ENCODE results near the gene AIG1. TPM values are rescaled to one million over a fixed set of nuclear protein-coding genes. Genes with fewer than 3 reads are reported as not detected.

The AIG1 gene
- total and polyA plus RNA-seq, 2 of the 13 experiments (the other 11 are each of a cell fraction or from before 2014, with no cell fraction given) = 115 to 197 TPM

GRCh38 chr6:143188292-143188691, 127.6 kb downstream of the AIG1 start:
- Histone ChIP-seq H3K4me1 (ENCODE audit: insufficient read depth, low read length) (no peaks in the 10 kb centered on the region), H3K9ac (ENCODE audit: insufficient read depth, low read depth, low read length) (no peak overlapping the region), H2AFZ (ENCODE audit: low read length) (no peak overlapping the region), H3K79me2 (ENCODE audit: insufficient read depth, low read length) (no peaks in the 10 kb centered on the region), H3K4me2 (ENCODE audit: low read depth, low read length) (no peak overlapping the region), H3K4me3 (replicated peaks in 1 of 3; ENCODE audit: insufficient read depth in 1 of 3, low read depth in 2 of 3, low read length in 3 of 3) (no peak overlapping the region), H4K20me1 (ENCODE audit: insufficient read depth, low read length) (no peaks in the 10 kb centered on the region), H3K9me3 (ENCODE audit: low read length) (no peaks in the 10 kb centered on the region), H3K36me3 (replicated peaks in 1 of 2; ENCODE audit: control insufficient read depth in 1 of 2, insufficient read depth in 2 of 2, low read length in 2 of 2) (peaks cover 1 to 46% of the 10 kb centered on the region in 2 experiments), H3K27ac (ENCODE audit: extremely low read length, insufficient read depth, low read length) (no peak overlapping the region), H3K27me3 (ENCODE audit: control insufficient read depth in 1 of 2, insufficient read depth in 2 of 2, low read length in 2 of 2) (no peaks in the 10 kb centered on the region)
- no TSS peak for BruUV-seq (replicated peaks)
- intact Hi-C loops (cut with micrococcal nuclease; ENCODE audit: unreplicated experiment) (no loop called here), in situ Hi-C loops (cut with HindIII; ENCODE audit: extremely low pct_ligation_motif_present, low pct_unique_long_range_greater_than_20kb) (no loop called here)
- WGBS (ENCODE audit: low lambda C conversion rate) = 97% methylated on average over 2 of the region's 2 CpGs
- no peak for DNase-seq (ENCODE audit: low spot score)
- POLR2A ChIA-PET = no interaction called here
- no peak for FAIRE-seq
- ATAC-seq = no peak
- CTCF ChIA-PET (ENCODE audit: low intra/inter-chr PET ratio, low total read pairs) = no interaction called here
- TF ChIP-seq ZNF382 (CRISPR knock-in tag; IDR thresholded peaks at IDR 0.05; ENCODE audit: borderline replicate concordance) (no peak), YEATS4 (CRISPR knock-in tag; IDR thresholded peaks at IDR 0.05; ENCODE audit: borderline replicate concordance) (no peak), ZHX1 (CRISPR knock-in tag; IDR thresholded peaks at IDR 0.05; ENCODE audit: low read depth) (no peak), ZNF441 (CRISPR knock-in tag; IDR thresholded peaks at IDR 0.05; ENCODE audit: borderline replicate concordance) (no peak), ZNF879 (CRISPR knock-in tag; IDR thresholded peaks at IDR 0.05) (no peak), BORCS8-MEF2B (CRISPR knock-in tag; IDR thresholded peaks at IDR 0.05) (no peak), SSRP1 (CRISPR knock-in tag; IDR thresholded peaks at IDR 0.05) (no peak), KLF15 (CRISPR knock-in tag; IDR thresholded peaks at IDR 0.05; ENCODE audit: borderline replicate concordance) (no peak), ZBTB25 (CRISPR knock-in tag; IDR thresholded peaks at IDR 0.05) (no peak), ZNF484 (CRISPR knock-in tag; IDR thresholded peaks at IDR 0.05; ENCODE audit: borderline replicate concordance, low read depth) (no peak), TEAD2 (CRISPR knock-in tag; IDR thresholded peaks at IDR 0.05) (no peak)
- TF ChIP-seq, protein P1, sequence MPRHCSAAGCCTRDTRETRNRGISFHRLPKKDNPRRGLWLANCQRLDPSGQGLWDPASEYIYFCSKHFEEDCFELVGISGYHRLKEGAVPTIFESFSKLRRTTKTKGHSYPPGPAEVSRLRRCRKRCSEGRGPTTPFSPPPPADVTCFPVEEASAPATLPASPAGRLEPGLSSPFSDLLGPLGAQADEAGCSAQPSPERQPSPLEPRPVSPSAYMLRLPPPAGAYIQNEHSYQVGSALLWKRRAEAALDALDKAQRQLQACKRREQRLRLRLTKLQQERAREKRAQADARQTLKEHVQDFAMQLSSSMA (CRISPR knock-in tag; IDR thresholded peaks at IDR 0.05) = no peak
- TF ChIP-seq, protein P2, sequence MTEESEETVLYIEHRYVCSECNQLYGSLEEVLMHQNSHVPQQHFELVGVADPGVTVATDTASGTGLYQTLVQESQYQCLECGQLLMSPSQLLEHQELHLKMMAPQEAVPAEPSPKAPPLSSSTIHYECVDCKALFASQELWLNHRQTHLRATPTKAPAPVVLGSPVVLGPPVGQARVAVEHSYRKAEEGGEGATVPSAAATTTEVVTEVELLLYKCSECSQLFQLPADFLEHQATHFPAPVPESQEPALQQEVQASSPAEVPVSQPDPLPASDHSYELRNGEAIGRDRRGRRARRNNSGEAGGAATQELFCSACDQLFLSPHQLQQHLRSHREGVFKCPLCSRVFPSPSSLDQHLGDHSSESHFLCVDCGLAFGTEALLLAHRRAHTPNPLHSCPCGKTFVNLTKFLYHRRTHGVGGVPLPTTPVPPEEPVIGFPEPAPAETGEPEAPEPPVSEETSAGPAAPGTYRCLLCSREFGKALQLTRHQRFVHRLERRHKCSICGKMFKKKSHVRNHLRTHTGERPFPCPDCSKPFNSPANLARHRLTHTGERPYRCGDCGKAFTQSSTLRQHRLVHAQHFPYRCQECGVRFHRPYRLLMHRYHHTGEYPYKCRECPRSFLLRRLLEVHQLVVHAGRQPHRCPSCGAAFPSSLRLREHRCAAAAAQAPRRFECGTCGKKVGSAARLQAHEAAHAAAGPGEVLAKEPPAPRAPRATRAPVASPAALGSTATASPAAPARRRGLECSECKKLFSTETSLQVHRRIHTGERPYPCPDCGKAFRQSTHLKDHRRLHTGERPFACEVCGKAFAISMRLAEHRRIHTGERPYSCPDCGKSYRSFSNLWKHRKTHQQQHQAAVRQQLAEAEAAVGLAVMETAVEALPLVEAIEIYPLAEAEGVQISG (CRISPR knock-in tag; IDR thresholded peaks at IDR 0.05) = no peak

Measured in HepG2 (cell line).